Trophoblast cell (in vitro differentiated cells and primary cell): ENCODE data around the gene HSPE1.

Experiments
- DNase-seq, 2 donors: peaks; one replicate each; pipeline ENCODE4 v3.0.0-alpha.2; 2016
- H2AFZ ChIP-seq: 2 replicates; pipeline ENCODE4 v1.6.1; 2013; ENCODE audit warnings: low read length, moderate library complexity, mild to moderate bottlenecking; ENCODE audit not compliant: insufficient read depth, poor library complexity
- H2AK5ac ChIP-seq: 2 replicates; pipeline ENCODE4 v1.6.1; 2013; ENCODE audit warnings: mild to moderate bottlenecking, low read length
- H2BK120ac ChIP-seq: 2 replicates; pipeline ENCODE4 v1.6.1; 2013; ENCODE audit warnings: low read length, mild to moderate bottlenecking, moderate library complexity; ENCODE audit not compliant: insufficient read depth, poor library complexity
- H2BK12ac ChIP-seq: 2 replicates; pipeline ENCODE4 v1.6.1; 2013; ENCODE audit warnings: mild to moderate bottlenecking, low read length, moderate library complexity
- H2BK5ac ChIP-seq: 2 replicates; pipeline ENCODE4 v1.6.1; 2013; ENCODE audit warnings: low read length, low read depth, moderate library complexity, mild to moderate bottlenecking; ENCODE audit not compliant: poor library complexity
- H3K14ac ChIP-seq: 2 replicates; pipeline ENCODE4 v1.6.1; 2013; ENCODE audit warnings: mild to moderate bottlenecking, low read length
- H3K18ac ChIP-seq: 2 replicates; pipeline ENCODE4 v1.6.1; 2013; ENCODE audit warnings: mild to moderate bottlenecking, low read length
- H3K23ac ChIP-seq: 2 replicates; pipeline ENCODE4 v1.6.1; 2013; ENCODE audit warnings: low read length
- H3K27ac ChIP-seq: 2 replicates; pipeline ENCODE4 v1.5.1; 2013; ENCODE audit warnings: low read depth, mild to moderate bottlenecking, inconsistent platforms, low read length, moderate library complexity
- H3K27me3 ChIP-seq: 2 replicates; pipeline ENCODE4 v1.6.1; 2013; ENCODE audit warnings: inconsistent platforms, mild to moderate bottlenecking, low read length, moderate library complexity; ENCODE audit not compliant: insufficient read depth
- H3K36me3 ChIP-seq, 2 experiments: 1 replicate in 1 of 2; 2 replicates in 1 of 2; pipeline ENCODE4 v1.6.1; 2013; ENCODE audit warnings: low read length in 2 of 2, mild to moderate bottlenecking in 2 of 2, moderate library complexity in 1 of 2; ENCODE audit not compliant: insufficient read depth in 2 of 2, control insufficient read depth in 1 of 2
- H3K4ac ChIP-seq: 2 replicates; pipeline ENCODE4 v1.6.1; 2013; ENCODE audit warnings: low read depth, mild to moderate bottlenecking, low read length, moderate library complexity
- H3K4me1 ChIP-seq, 2 experiments: 1 replicate in 1 of 2; 2 replicates in 1 of 2; pipeline ENCODE4 v1.6.1; 2013; ENCODE audit warnings: low read length in 2 of 2, mild to moderate bottlenecking in 2 of 2, moderate library complexity in 1 of 2; ENCODE audit not compliant: insufficient read depth in 2 of 2, control insufficient read depth in 1 of 2
- H3K4me2 ChIP-seq: 2 replicates; pipeline ENCODE4 v1.6.1; 2013; ENCODE audit warnings: inconsistent platforms, mild to moderate bottlenecking, low read length, moderate library complexity
- H3K4me3 ChIP-seq: 2 replicates; pipeline ENCODE4 v1.5.1; 2013; ENCODE audit warnings: mild to moderate bottlenecking, low read depth, low read length, inconsistent platforms
- H3K79me1 ChIP-seq: one replicate; pipeline ENCODE4 v1.6.1; 2013; ENCODE audit warnings: low read length
- H3K79me2 ChIP-seq: 2 replicates; pipeline ENCODE4 v1.6.1; 2013; ENCODE audit warnings: low read length, mild to moderate bottlenecking; ENCODE audit not compliant: control insufficient read depth, insufficient read depth, poor library complexity
- H3K9ac ChIP-seq: 2 replicates; pipeline ENCODE4 v1.6.1; 2013; ENCODE audit warnings: mild to moderate bottlenecking, low read length
- H3K9me3 ChIP-seq: 2 replicates; pipeline ENCODE4 v1.6.1; 2013; ENCODE audit warnings: low read depth, mild to moderate bottlenecking, control low read depth, inconsistent platforms, low read length; ENCODE audit not compliant: insufficient read depth
- H4K12ac ChIP-seq: 2 replicates; pipeline ENCODE4 v1.6.1; 2013; ENCODE audit warnings: low read depth, mild to moderate bottlenecking, low read length, moderate library complexity
- H4K8ac ChIP-seq: 2 replicates; pipeline ENCODE4 v1.6.1; 2013; ENCODE audit warnings: low read depth, mild to moderate bottlenecking, low read length, moderate library complexity
- H4K91ac ChIP-seq: one replicate; pipeline ENCODE4 v1.6.1; 2013; ENCODE audit warnings: low read depth, mild to moderate bottlenecking, low read length, moderate library complexity
- WGBS: extraction: QIAGEN DNeasy Blood & Tissue Kit; methylation state at CpG from one replicate; pipeline ENCODE4 v1.1.7; 2013; ENCODE audit warnings: missing lambda C conversion rate; ENCODE audit not compliant: insufficient read length, insufficient coverage; ENCODE audit errors: extremely low coverage; 5-methylcytosine and 5-hydroxymethylcytosine counted together

Gene HSPE1

DNA sequence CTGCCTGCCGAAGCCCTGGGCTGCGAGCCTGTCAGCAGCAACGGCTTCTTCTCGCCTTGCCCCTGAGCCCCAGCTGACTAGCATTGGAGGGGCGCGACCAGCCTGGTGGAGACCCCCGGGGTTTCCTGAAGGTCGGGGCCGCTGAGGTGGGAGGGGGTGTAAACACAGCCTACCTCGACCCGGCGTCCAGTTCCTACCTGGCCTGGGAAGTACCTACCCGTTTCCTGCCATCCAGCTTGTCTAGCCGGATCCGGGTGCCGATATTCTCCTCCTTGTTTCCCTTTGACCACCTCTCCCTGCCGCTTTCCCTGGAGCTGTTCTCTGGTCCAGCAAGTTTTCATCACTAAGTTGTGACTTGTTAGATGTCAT, 16.2 kb downstream of the HSPE1 start:
- no peaks in the 10 kb centered on the region for H3K27me3 ChIP-seq
- H3K14ac ChIP-seq = peak overlapping the region; percentile 92
- H2AFZ ChIP-seq = peak overlapping the region; percentile 86
- H3K79me1 ChIP-seq = peaks cover 9% of the 10 kb centered on the region
- H3K4me2 ChIP-seq = peak overlapping the region; percentile 71
- peaks cover 8% of the 10 kb centered on the region for H3K79me2 ChIP-seq
- peak; percentile 95 for DNase-seq
- peak overlapping the region; percentile 22 for H2AK5ac ChIP-seq
- no peaks in the 10 kb centered on the region for H3K4me1 ChIP-seq
- H3K18ac ChIP-seq = peak overlapping the region; percentile 91
- peak overlapping the region; percentile 90 for H2BK5ac ChIP-seq
- H3K4me3 ChIP-seq = peak overlapping the region; percentile 98
- no peak overlapping the region for H2BK12ac ChIP-seq
- peaks cover 3 to 4% of the 10 kb centered on the region in 2 experiments for H3K36me3 ChIP-seq
- no peak overlapping the region for H3K23ac ChIP-seq
- H3K27ac ChIP-seq = peak overlapping the region; percentile 94
- H3K9ac ChIP-seq = peak overlapping the region; percentile 99
- H4K8ac ChIP-seq = peak overlapping the region; percentile 90
- H3K4ac ChIP-seq = peak overlapping the region; percentile 94
- H3K9me3 ChIP-seq = peaks cover 4% of the 10 kb centered on the region
- WGBS = no CpG with 5 or more reads among the region's 17 CpGs
- H4K91ac ChIP-seq = peak overlapping the region; percentile 93
- H2BK120ac ChIP-seq = peak overlapping the region; percentile 90
- peak overlapping the region; percentile 87 for H4K12ac ChIP-seq

DNA sequence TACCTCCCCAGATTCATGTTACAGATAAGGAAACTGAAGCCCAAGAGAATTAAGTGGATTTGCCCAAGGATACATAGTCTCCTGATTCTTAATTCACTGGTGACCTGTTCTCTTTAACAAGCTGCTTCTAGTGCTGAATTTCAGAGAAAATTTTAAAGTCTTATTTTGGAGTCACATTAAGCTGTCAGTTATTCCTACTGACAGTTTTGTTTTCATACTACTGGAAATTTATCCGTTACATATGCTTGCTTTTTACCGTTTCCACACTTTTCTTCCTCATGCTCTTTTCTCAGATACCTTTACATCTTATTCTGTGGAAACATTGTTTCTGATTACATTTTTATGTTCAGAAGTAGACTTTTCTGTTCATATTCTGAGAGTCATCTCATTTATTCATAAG, 17.0 kb downstream of the HSPE1 start:
- H3K4me1 ChIP-seq = no peaks in the 10 kb centered on the region
- H2BK120ac ChIP-seq = no peak overlapping the region
- no peak overlapping the region for H3K4me2 ChIP-seq
- peaks cover 8% of the 10 kb centered on the region for H3K79me2 ChIP-seq
- no peak overlapping the region for H3K4ac ChIP-seq
- H2AFZ ChIP-seq = no peak overlapping the region
- H3K14ac ChIP-seq = no peak overlapping the region
- no peak overlapping the region for H4K91ac ChIP-seq
- peaks cover 9% of the 10 kb centered on the region for H3K79me1 ChIP-seq
- DNase-seq = no peak
- H3K18ac ChIP-seq = no peak overlapping the region
- no peak overlapping the region for H3K4me3 ChIP-seq
- H3K23ac ChIP-seq = no peak overlapping the region
- H4K12ac ChIP-seq = no peak overlapping the region
- H3K27me3 ChIP-seq = no peaks in the 10 kb centered on the region
- no peak overlapping the region for H3K9ac ChIP-seq
- H2BK5ac ChIP-seq = no peak overlapping the region
- H2AK5ac ChIP-seq = no peak overlapping the region
- H4K8ac ChIP-seq = no peak overlapping the region
- peaks cover 4% of the 10 kb centered on the region for H3K9me3 ChIP-seq
- peaks cover 3 to 4% of the 10 kb centered on the region in 2 experiments for H3K36me3 ChIP-seq
- no CpG with 5 or more reads among the region's 2 CpGs for WGBS
- H3K27ac ChIP-seq = no peak overlapping the region
- H2BK12ac ChIP-seq = no peak overlapping the region

DNA sequence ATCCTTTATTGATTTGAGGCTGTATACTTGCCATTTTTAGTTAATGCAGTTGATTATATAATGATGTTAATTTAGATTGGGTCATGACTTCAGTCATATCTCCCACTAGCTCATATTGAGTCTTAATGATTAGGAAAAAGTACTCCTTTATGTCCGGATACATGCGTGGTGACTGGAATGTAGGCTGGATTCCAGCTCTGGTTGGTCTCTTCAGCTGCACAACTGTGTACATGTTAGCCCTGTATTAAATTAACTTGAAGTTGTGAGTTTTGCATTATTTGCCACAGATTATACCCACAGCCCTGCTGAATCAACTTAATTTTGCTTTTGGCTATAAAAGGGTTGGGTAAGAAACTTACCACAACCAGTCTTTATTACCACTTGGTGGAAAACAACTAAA, 38.2 kb downstream of the HSPE1 start:
- Histone ChIP-seq H3K23ac (no peak overlapping the region), H3K9ac (no peak overlapping the region), H2BK120ac (no peak overlapping the region), H4K91ac (no peak overlapping the region), H2AK5ac (no peak overlapping the region), H3K27ac (no peak overlapping the region), H2BK5ac (no peak overlapping the region), H3K79me1 (no peaks in the 10 kb centered on the region), H2AFZ (no peak overlapping the region), H3K27me3 (no peaks in the 10 kb centered on the region), H3K4ac (no peak overlapping the region), H3K4me2 (no peak overlapping the region), H2BK12ac (no peak overlapping the region), H3K4me1 (no peaks in the 10 kb centered on the region), H3K14ac (no peak overlapping the region), H3K9me3 (no peaks in the 10 kb centered on the region), H3K18ac (no peak overlapping the region), H3K79me2 (no peaks in the 10 kb centered on the region), H3K36me3 (peaks cover 16 to 19% of the 10 kb centered on the region in 2 experiments), H4K12ac (no peak overlapping the region), H4K8ac (no peak overlapping the region), H3K4me3 (no peak overlapping the region)
- DNase-seq = no peak
- no CpG with 5 or more reads among the region's 2 CpGs for WGBS

DNA sequence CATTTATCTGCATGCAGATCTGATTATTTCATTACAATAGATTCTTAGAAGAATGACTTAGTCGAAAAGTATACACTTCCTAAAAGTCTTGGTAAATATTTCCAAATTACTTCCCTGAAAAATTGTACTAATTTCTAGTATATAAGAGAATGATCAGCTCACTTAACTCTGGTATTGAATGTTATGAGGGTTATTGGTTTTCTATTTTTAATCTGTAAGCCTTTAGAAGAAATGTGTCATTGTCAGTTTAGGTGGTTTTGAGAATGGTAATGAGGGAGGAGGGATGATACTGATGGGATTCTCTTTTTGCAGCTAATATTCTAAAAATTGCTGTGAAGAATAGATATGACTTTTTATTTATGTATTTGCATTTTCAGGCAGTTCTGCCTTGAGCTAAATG, 39.6 kb downstream of the HSPE1 start:
- Histone ChIP-seq H3K4me2 (no peak overlapping the region), H3K27ac (no peak overlapping the region), H2AFZ (no peak overlapping the region), H3K27me3 (no peaks in the 10 kb centered on the region), H3K79me1 (no peaks in the 10 kb centered on the region), H4K91ac (no peak overlapping the region), H2BK12ac (no peak overlapping the region), H3K18ac (no peak overlapping the region), H3K4me3 (no peak overlapping the region), H3K23ac (no peak overlapping the region), H3K9ac (no peak overlapping the region), H4K8ac (no peak overlapping the region), H2AK5ac (no peak overlapping the region), H3K14ac (no peak overlapping the region), H3K4me1 (no peaks in the 10 kb centered on the region), H3K4ac (no peak overlapping the region), H2BK5ac (no peak overlapping the region), H3K36me3 (peaks cover 23 to 25% of the 10 kb centered on the region in 2 experiments), H2BK120ac (no peak overlapping the region), H4K12ac (no peak overlapping the region), H3K9me3 (no peaks in the 10 kb centered on the region), H3K79me2 (no peaks in the 10 kb centered on the region)
- no peak for DNase-seq
- no CpG with 5 or more reads among the region's 1 CpG for WGBS
